H9 (cell line): Measurements from ENCODE around the gene WDSUB1. TPM values are rescaled to one million over a fixed set of nuclear protein-coding genes. Genes with fewer than 3 reads are reported as not detected.

Source experiments
- DNase-seq: peaks from one replicate; pipeline ENCODE4 v3.0.0-alpha.2; 2017
- H2AFZ ChIP-seq: one replicate; pipeline ENCODE4 v1.6.1; 2013; ENCODE audit warnings: mild to moderate bottlenecking, low read length, control low read depth, moderate library complexity
- H2AK5ac ChIP-seq: 2 replicates; pipeline ENCODE4 v1.6.1; 2013; ENCODE audit warnings: low read length, control low read depth, mixed read lengths; ENCODE audit not compliant: insufficient read length
- H2BK120ac ChIP-seq: one replicate; pipeline ENCODE4 v1.6.1; 2013; ENCODE audit warnings: low read depth, mild to moderate bottlenecking, low read length, control low read depth, inconsistent platforms; ENCODE audit not compliant: poor library complexity, severe bottlenecking
- H2BK12ac ChIP-seq: 2 replicates; pipeline ENCODE4 v1.6.1; 2013; ENCODE audit warnings: low read length, control low read depth, mixed read lengths, low read depth; ENCODE audit not compliant: insufficient read length
- H2BK15ac ChIP-seq: 2 replicates; pipeline ENCODE4 v1.6.1; 2013; ENCODE audit warnings: low read depth, low read length, control low read depth
- H2BK20ac ChIP-seq: one replicate; pipeline ENCODE4 v1.6.1; 2013; ENCODE audit warnings: low read depth, mild to moderate bottlenecking, low read length, control low read depth, inconsistent platforms; ENCODE audit not compliant: poor library complexity, severe bottlenecking
- H2BK5ac ChIP-seq: 2 replicates; pipeline ENCODE4 v1.6.1; 2013; ENCODE audit warnings: low read length, control low read depth, mixed read lengths; ENCODE audit not compliant: insufficient read length
- H3K14ac ChIP-seq: 2 replicates; pipeline ENCODE4 v1.6.1; 2013; ENCODE audit warnings: low read length, control low read depth; ENCODE audit not compliant: insufficient read depth
- H3K18ac ChIP-seq: 2 replicates; pipeline ENCODE4 v1.6.1; 2013; ENCODE audit warnings: low read depth, mild to moderate bottlenecking, mixed read lengths, low read length, control low read depth; ENCODE audit not compliant: insufficient read length
- H3K23ac ChIP-seq: 2 replicates; pipeline ENCODE4 v1.6.1; 2013; ENCODE audit warnings: low read length, control low read depth, mixed read lengths, low read depth; ENCODE audit not compliant: insufficient read length
- H3K23me2 ChIP-seq: 2 replicates; pipeline ENCODE4 v1.6.1; 2013; ENCODE audit warnings: low read depth, mild to moderate bottlenecking, mixed read lengths, low read length, control low read depth; ENCODE audit not compliant: insufficient read length, poor library complexity, severe bottlenecking
- H3K27ac ChIP-seq: 2 replicates; pipeline ENCODE4 v1.5.1; 2013; ENCODE audit warnings: low read length, control low read depth, mixed read lengths, low read depth; ENCODE audit not compliant: insufficient read length
- H3K27me3 ChIP-seq: 2 replicates; pipeline ENCODE4 v1.6.1; 2013; ENCODE audit warnings: low read length, control low read depth, inconsistent platforms; ENCODE audit not compliant: insufficient read depth
- H3K4ac ChIP-seq: 2 replicates; pipeline ENCODE4 v1.6.1; 2013; ENCODE audit warnings: low read depth, mild to moderate bottlenecking, control low read depth, inconsistent platforms, low read length, moderate library complexity
- H3K4me1 ChIP-seq: 2 replicates; pipeline ENCODE4 v1.6.1; 2013; ENCODE audit warnings: low read length, control low read depth, inconsistent platforms; ENCODE audit not compliant: insufficient read depth
- H3K4me2 ChIP-seq: 2 replicates; pipeline ENCODE4 v1.6.1; 2013; ENCODE audit warnings: low read length, control low read depth, mixed read lengths; ENCODE audit not compliant: insufficient read length, insufficient read depth
- H3K56ac ChIP-seq: 2 replicates; pipeline ENCODE4 v1.6.1; 2013; ENCODE audit warnings: low read depth, mild to moderate bottlenecking, mixed read lengths, low read length, control low read depth; ENCODE audit not compliant: insufficient read length
- H3K79me1 ChIP-seq: 2 replicates; pipeline ENCODE4 v1.6.1; 2013; ENCODE audit warnings: low read depth, mild to moderate bottlenecking, moderate library complexity, low read length, control low read depth, inconsistent platforms; ENCODE audit not compliant: insufficient read depth, poor library complexity, severe bottlenecking
- H3K79me2 ChIP-seq: 2 replicates; pipeline ENCODE4 v1.6.1; 2013; ENCODE audit warnings: low read length, control low read depth, inconsistent platforms; ENCODE audit not compliant: insufficient read depth
- H3K9ac ChIP-seq: 2 replicates; pipeline ENCODE4 v1.6.1; 2013; ENCODE audit warnings: low read length, control low read depth, mixed read lengths; ENCODE audit not compliant: insufficient read length; ENCODE audit errors: extremely low read depth
- H3K9me3 ChIP-seq: one replicate; pipeline ENCODE4 v1.6.1; 2013; ENCODE audit warnings: low read depth, low read length, inconsistent platforms; ENCODE audit not compliant: control insufficient read depth
- H3T11ph ChIP-seq: one replicate; pipeline ENCODE4 v1.6.1; 2013; ENCODE audit warnings: mild to moderate bottlenecking, low read length, control low read depth, inconsistent platforms
- H4K20me1 ChIP-seq: one replicate; pipeline ENCODE4 v1.6.1; 2013; ENCODE audit not compliant: control insufficient read depth, insufficient read length, insufficient read depth
- H4K5ac ChIP-seq: 2 replicates; pipeline ENCODE4 v1.6.1; 2013; ENCODE audit warnings: low read depth, mild to moderate bottlenecking, mixed read lengths, low read length, control low read depth; ENCODE audit not compliant: insufficient read length
- H4K8ac ChIP-seq: replicated peaks from 2 replicates; pipeline ENCODE4 v1.6.1; 2013; ENCODE audit warnings: low read length, control low read depth, mixed read lengths, low read depth; ENCODE audit not compliant: insufficient read length
- H4K91ac ChIP-seq: 2 replicates; pipeline ENCODE4 v1.6.1; 2013; ENCODE audit warnings: low read depth, mild to moderate bottlenecking, moderate library complexity, mixed read lengths, low read length, control low read depth; ENCODE audit not compliant: insufficient read length
- H3K27ac Mint-ChIP-seq, 3 experiments: 2 replicates in 2 of 3; 3 replicates in 1 of 3; pipeline ENCODE4 v1.8.0; 2020 to 2021; ENCODE audit warnings: mixed read lengths in 3 of 3, mild to moderate bottlenecking in 1 of 3, moderate library complexity in 1 of 3
- H3K27me3 Mint-ChIP-seq: 2 replicates; pipeline ENCODE4 v1.8.0; 2021; ENCODE audit warnings: low read depth, mild to moderate bottlenecking, moderate library complexity, mixed read lengths
- H3K36me3 Mint-ChIP-seq, 3 experiments: 2 replicates in 2 of 3; 3 replicates in 1 of 3; pipeline ENCODE4 v1.8.0; 2020 to 2021; ENCODE audit warnings: low read depth in 3 of 3, mixed read lengths in 3 of 3; ENCODE audit not compliant: insufficient read depth in 1 of 3
- H3K4me1 Mint-ChIP-seq, 2 experiments: 2 replicates each; pipeline ENCODE4 v1.8.0; 2020; ENCODE audit warnings: mixed read lengths in 2 of 2
- H3K4me3 Mint-ChIP-seq, 2 experiments: 2 replicates in 1 of 2; 3 replicates in 1 of 2; pipeline ENCODE4 v1.8.0; 2020 to 2021; ENCODE audit warnings: mild to moderate bottlenecking in 2 of 2, mixed read lengths in 2 of 2, moderate library complexity in 1 of 2
- H3K9me3 Mint-ChIP-seq, 2 experiments: 2 replicates in 1 of 2; 3 replicates in 1 of 2; pipeline ENCODE4 v1.8.0; 2020; ENCODE audit warnings: mild to moderate bottlenecking in 2 of 2, mixed read lengths in 2 of 2, moderate library complexity in 1 of 2
- WGBS: extraction: QIAGEN DNeasy Blood & Tissue Kit; methylation state at CpG from one replicate; pipeline ENCODE4 v1.1.7; 2013; ENCODE audit warnings: missing lambda C conversion rate, low lambda C conversion rate, mixed read lengths; ENCODE audit not compliant: insufficient read length; ENCODE audit errors: extremely low coverage; 5-methylcytosine and 5-hydroxymethylcytosine counted together
- total RNA-seq: library from RNA; stranded (reverse); gene quantifications from 2 replicates; pipeline ENCODE4 v1.2.1, GENCODE V29; 2021
- TF ChIP-seq, protein P1 (sequence below): fragments of 200-600 bp; sonication (generic); conservative IDR thresholded peaks from 3 replicates; pipeline ENCODE4 v1.8.0; 2021; ENCODE audit warnings: antibody characterized with exemption, mild to moderate bottlenecking

Gene WDSUB1
- total RNA-seq, 1 experiment from 2014 or later = 5.5 TPM

DNA sequence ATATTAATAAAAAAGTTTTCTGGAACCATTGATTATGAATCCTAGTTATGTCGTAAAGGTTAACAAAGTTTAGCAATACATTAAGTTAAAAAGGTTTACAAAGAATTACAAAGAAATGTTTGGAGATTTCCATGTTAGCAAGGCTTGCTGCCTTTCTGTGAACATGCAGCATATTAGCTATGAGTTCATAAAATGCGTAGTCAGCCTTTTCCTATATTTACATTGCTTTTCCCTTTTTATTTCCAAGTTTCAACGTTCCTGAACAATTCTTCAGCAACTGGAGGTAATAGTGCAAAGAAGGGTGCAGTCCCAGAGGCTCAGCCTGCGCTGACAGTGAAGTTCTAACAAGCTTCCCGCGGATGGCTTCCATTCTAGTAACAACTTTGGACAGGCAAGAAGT is 51.6 kb downstream of the WDSUB1 start:
- Histone ChIP-seq H3K4me2 (no peak overlapping the region), H3K79me2 (no peaks in the 10 kb centered on the region), H3K4me1 (no peaks in the 10 kb centered on the region), H2BK20ac (no peak overlapping the region), H2AFZ (no peak overlapping the region), H3K23ac (no peak overlapping the region), H3K23me2 (no peaks in the 10 kb centered on the region), H3K79me1 (no peaks in the 10 kb centered on the region), H3K9me3 (no peaks in the 10 kb centered on the region), H4K8ac (no peak overlapping the region), H2BK12ac (no peak overlapping the region), H3K27ac (no peak overlapping the region), H4K20me1 (no peaks in the 10 kb centered on the region), H2BK15ac (no peak overlapping the region), H3K27me3 (no peaks in the 10 kb centered on the region), H3T11ph (no peak overlapping the region), H3K4ac (no peak overlapping the region), H3K56ac (no peak overlapping the region), H3K14ac (no peak overlapping the region), H2BK5ac (no peak overlapping the region), H2AK5ac (no peak overlapping the region), H4K5ac (no peak overlapping the region), H3K18ac (no peak overlapping the region), H3K9ac (no peak overlapping the region), H4K91ac (no peak overlapping the region), H2BK120ac (no peak overlapping the region)
- Mint-ChIP-seq H3K27me3 (no peaks in the 10 kb centered on the region), H3K4me1 (peaks cover 5% of the 10 kb centered on the region in 2 experiments; a peak in 2 of 4 replicates), H3K36me3 (peaks cover 0 to 11% (median 0%) of the 10 kb centered on the region in 3 experiments; a peak in 4 of 7 replicates), H3K27ac (no peak overlapping the region; a peak in 2 of 7 replicates), H3K9me3 (no peaks in the 10 kb centered on the region), H3K4me3 (no peak overlapping the region)
- TF ChIP-seq, protein P1, sequence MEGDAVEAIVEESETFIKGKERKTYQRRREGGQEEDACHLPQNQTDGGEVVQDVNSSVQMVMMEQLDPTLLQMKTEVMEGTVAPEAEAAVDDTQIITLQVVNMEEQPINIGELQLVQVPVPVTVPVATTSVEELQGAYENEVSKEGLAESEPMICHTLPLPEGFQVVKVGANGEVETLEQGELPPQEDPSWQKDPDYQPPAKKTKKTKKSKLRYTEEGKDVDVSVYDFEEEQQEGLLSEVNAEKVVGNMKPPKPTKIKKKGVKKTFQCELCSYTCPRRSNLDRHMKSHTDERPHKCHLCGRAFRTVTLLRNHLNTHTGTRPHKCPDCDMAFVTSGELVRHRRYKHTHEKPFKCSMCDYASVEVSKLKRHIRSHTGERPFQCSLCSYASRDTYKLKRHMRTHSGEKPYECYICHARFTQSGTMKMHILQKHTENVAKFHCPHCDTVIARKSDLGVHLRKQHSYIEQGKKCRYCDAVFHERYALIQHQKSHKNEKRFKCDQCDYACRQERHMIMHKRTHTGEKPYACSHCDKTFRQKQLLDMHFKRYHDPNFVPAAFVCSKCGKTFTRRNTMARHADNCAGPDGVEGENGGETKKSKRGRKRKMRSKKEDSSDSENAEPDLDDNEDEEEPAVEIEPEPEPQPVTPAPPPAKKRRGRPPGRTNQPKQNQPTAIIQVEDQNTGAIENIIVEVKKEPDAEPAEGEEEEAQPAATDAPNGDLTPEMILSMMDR = no peak
- no CpG with 5 or more reads among the region's 6 CpGs for WGBS
- no peak for DNase-seq
